WTC11 (cell line): ENCODE results near the gene ARHGEF1. TPM values are rescaled to one million over a fixed set of nuclear protein-coding genes. Genes with fewer than 3 reads are reported as not detected.

ENCODE experiments used
- ATAC-seq: fragments of 200-7000 bp; cut with Tn5 transposase; 2 replicates; pipeline ENCODE4 v1.10.0; 2021; ENCODE audit warnings: mild to moderate bottlenecking, moderate library complexity
- CTCF ChIA-PET: fragments of 300-600 bp; sonication (Branson Sonifier 250); formaldehyde crosslinking; loops from one replicate; lab custom pipeline; 2021; ENCODE audit warnings: antibody characterized with exemption; lab: Charles Lee
- POLR2A ChIA-PET: fragments of 350-600 bp; sonication (Branson Sonifier 250); formaldehyde crosslinking; loops from one replicate; lab custom pipeline; 2021; ENCODE audit warnings: antibody characterized with exemption; lab: Charles Lee
- DNase-seq: peaks from one replicate; pipeline ENCODE4 v3.0.0; 2021; ENCODE audit warnings: low spot score
- H3K27ac Mint-ChIP-seq: 2 replicates; pipeline ENCODE4 v1.8.0; 2021; ENCODE audit warnings: mixed read lengths
- H3K27me3 Mint-ChIP-seq: 2 replicates; pipeline ENCODE4 v1.8.0; 2021; ENCODE audit warnings: low read depth, mild to moderate bottlenecking, moderate library complexity, mixed read lengths
- H3K36me3 Mint-ChIP-seq: 2 replicates; pipeline ENCODE4 v1.8.0; 2021; ENCODE audit warnings: mixed read lengths
- H3K4me1 Mint-ChIP-seq: 2 replicates; pipeline ENCODE4 v1.8.0; 2022; ENCODE audit warnings: mixed read lengths
- H3K4me3 Mint-ChIP-seq: 2 replicates; pipeline ENCODE4 v1.8.0; 2021; ENCODE audit warnings: mild to moderate bottlenecking, moderate library complexity, mixed read lengths
- H3K9me3 Mint-ChIP-seq: 2 replicates; pipeline ENCODE4 v1.8.0; 2021; ENCODE audit warnings: mixed read lengths
- CREM ChIP-seq: sonication (generic); formaldehyde crosslinking; IDR thresholded peaks from 2 replicates; pipeline ENCODE4 v1.8.1; 2022; ENCODE audit warnings: mild to moderate bottlenecking, missing genetic modification reagents, moderate library complexity
- CTCF ChIP-seq: fragments of 200-600 bp; IDR thresholded peaks from 2 replicates; pipeline ENCODE4 v1.8.0; 2022; ENCODE audit warnings: antibody characterized with exemption
- E2F4 ChIP-seq: sonication (generic); formaldehyde crosslinking; IDR thresholded peaks from 2 replicates; pipeline ENCODE4 v1.8.1; 2022; ENCODE audit warnings: low read depth, mild to moderate bottlenecking, moderate library complexity, missing genetic modification reagents, borderline replicate concordance
- ERG ChIP-seq: fragments of 250-450 bp; sonication (Bioruptor Pico); IDR thresholded peaks from 2 replicates; pipeline ENCODE4 v1.8.0; 2021; ENCODE audit warnings: mild to moderate bottlenecking
- MYBL2 ChIP-seq: sonication (generic); formaldehyde crosslinking; IDR thresholded peaks from 2 replicates; pipeline ENCODE4 v1.8.1; 2023; ENCODE audit warnings: mild to moderate bottlenecking, moderate library complexity, missing genetic modification reagents
- NFE2L1 ChIP-seq: sonication (generic); formaldehyde crosslinking; IDR thresholded peaks from 2 replicates; pipeline ENCODE4 v1.8.1; 2023; ENCODE audit warnings: missing genetic modification reagents
- NFYB ChIP-seq: sonication (generic); formaldehyde crosslinking; conservative IDR thresholded peaks from 2 replicates; pipeline ENCODE4 v1.8.0; 2022; ENCODE audit warnings: low read depth, missing genetic modification reagents
- SP1 ChIP-seq: sonication (generic); formaldehyde crosslinking; conservative IDR thresholded peaks from 2 replicates; pipeline ENCODE4 v1.8.1; 2022; ENCODE audit warnings: missing genetic modification reagents
- TCF7 ChIP-seq: sonication (generic); formaldehyde crosslinking; IDR thresholded peaks from 2 replicates; pipeline ENCODE4 v1.8.0; 2022; ENCODE audit warnings: mild to moderate bottlenecking, low read depth, missing genetic modification reagents, moderate library complexity
- TEAD4 ChIP-seq: sonication (generic); formaldehyde crosslinking; IDR thresholded peaks from 2 replicates; pipeline ENCODE4 v1.8.0; 2022; ENCODE audit warnings: mild to moderate bottlenecking, missing genetic modification reagents
- USF2 ChIP-seq: sonication (generic); formaldehyde crosslinking; IDR thresholded peaks from 2 replicates; pipeline ENCODE4 v1.8.1; 2023; ENCODE audit warnings: mild to moderate bottlenecking, missing genetic modification reagents, moderate library complexity
- total RNA-seq: library from RNA; stranded (reverse); gene quantifications from 3 replicates; pipeline ENCODE4 v1.2.3, GENCODE V29; 2021
- TF ChIP-seq, protein P1 (sequence below): sonication (generic); formaldehyde crosslinking; IDR thresholded peaks from 2 replicates; pipeline ENCODE4 v1.8.0; 2023; ENCODE audit warnings: missing genetic modification reagents, mild to moderate bottlenecking, borderline replicate concordance
- TF ChIP-seq, protein P2 (sequence below): fragments of 250-450 bp; sonication (Bioruptor Pico); IDR thresholded peaks from 2 replicates; pipeline ENCODE4 v1.9.0; 2021; ENCODE audit warnings: mild to moderate bottlenecking
- TF ChIP-seq, protein P3 (sequence below): sonication (generic); formaldehyde crosslinking; IDR thresholded peaks from 2 replicates; pipeline ENCODE4 v1.8.0; 2023; ENCODE audit warnings: missing genetic modification reagents
- TF ChIP-seq, protein P4 (sequence below): sonication (generic); formaldehyde crosslinking; IDR thresholded peaks from 2 replicates; pipeline ENCODE4 v1.8.1; 2022; ENCODE audit warnings: low read depth, missing genetic modification reagents, borderline replicate concordance
- TF ChIP-seq, protein P5 (sequence below): sonication (generic); formaldehyde crosslinking; IDR thresholded peaks from 2 replicates; pipeline ENCODE4 v1.8.0; 2022; ENCODE audit warnings: mild to moderate bottlenecking, missing genetic modification reagents

ARHGEF1 gene
- total RNA-seq, 1 experiment from 2014 or later = 102 TPM

GRCh38 chr19:41859618-41860418 is 23.2 kb upstream of the ARHGEF1 start, which contains the start of gene RPS19 (continued):
- TF ChIP-seq, protein P1, sequence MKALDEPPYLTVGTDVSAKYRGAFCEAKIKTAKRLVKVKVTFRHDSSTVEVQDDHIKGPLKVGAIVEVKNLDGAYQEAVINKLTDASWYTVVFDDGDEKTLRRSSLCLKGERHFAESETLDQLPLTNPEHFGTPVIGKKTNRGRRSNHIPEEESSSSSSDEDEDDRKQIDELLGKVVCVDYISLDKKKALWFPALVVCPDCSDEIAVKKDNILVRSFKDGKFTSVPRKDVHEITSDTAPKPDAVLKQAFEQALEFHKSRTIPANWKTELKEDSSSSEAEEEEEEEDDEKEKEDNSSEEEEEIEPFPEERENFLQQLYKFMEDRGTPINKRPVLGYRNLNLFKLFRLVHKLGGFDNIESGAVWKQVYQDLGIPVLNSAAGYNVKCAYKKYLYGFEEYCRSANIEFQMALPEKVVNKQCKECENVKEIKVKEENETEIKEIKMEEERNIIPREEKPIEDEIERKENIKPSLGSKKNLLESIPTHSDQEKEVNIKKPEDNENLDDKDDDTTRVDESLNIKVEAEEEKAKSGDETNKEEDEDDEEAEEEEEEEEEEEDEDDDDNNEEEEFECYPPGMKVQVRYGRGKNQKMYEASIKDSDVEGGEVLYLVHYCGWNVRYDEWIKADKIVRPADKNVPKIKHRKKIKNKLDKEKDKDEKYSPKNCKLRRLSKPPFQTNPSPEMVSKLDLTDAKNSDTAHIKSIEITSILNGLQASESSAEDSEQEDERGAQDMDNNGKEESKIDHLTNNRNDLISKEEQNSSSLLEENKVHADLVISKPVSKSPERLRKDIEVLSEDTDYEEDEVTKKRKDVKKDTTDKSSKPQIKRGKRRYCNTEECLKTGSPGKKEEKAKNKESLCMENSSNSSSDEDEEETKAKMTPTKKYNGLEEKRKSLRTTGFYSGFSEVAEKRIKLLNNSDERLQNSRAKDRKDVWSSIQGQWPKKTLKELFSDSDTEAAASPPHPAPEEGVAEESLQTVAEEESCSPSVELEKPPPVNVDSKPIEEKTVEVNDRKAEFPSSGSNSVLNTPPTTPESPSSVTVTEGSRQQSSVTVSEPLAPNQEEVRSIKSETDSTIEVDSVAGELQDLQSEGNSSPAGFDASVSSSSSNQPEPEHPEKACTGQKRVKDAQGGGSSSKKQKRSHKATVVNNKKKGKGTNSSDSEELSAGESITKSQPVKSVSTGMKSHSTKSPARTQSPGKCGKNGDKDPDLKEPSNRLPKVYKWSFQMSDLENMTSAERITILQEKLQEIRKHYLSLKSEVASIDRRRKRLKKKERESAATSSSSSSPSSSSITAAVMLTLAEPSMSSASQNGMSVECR (CRISPR knock-in tag) = no peak; the same call in 1 of the 2 replicates
- TF ChIP-seq USF2 (CRISPR knock-in tag) = peak; percentile 10; the same call in 1 of the 2 replicates
- TF ChIP-seq, protein P2, sequence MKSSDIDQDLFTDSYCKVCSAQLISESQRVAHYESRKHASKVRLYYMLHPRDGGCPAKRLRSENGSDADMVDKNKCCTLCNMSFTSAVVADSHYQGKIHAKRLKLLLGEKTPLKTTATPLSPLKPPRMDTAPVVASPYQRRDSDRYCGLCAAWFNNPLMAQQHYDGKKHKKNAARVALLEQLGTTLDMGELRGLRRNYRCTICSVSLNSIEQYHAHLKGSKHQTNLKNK (CRISPR knock-in tag) = peak; percentile 59; the same call in 1 of the 2 replicates
- no peak for TF ChIP-seq E2F4 (CRISPR knock-in tag)
- TF ChIP-seq, protein P3, sequence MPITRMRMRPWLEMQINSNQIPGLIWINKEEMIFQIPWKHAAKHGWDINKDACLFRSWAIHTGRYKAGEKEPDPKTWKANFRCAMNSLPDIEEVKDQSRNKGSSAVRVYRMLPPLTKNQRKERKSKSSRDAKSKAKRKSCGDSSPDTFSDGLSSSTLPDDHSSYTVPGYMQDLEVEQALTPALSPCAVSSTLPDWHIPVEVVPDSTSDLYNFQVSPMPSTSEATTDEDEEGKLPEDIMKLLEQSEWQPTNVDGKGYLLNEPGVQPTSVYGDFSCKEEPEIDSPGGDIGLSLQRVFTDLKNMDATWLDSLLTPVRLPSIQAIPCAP (CRISPR knock-in tag) = peak; percentile 75; the same call in 1 of the 2 replicates
- 0 out of 2 replicates have a peak, but pooled peaks have one; percentile 23 for TF ChIP-seq CTCF
- peak; percentile 100 for TF ChIP-seq SP1 (CRISPR knock-in tag)
- peak; percentile 46; the same call in 1 of the 2 replicates for TF ChIP-seq CREM

GRCh38 chr19:41860419-41861115 is 22.4 kb upstream of the ARHGEF1 start:
- Mint-ChIP-seq H3K36me3 (peaks cover 51% of the 10 kb centered on the region), H3K27me3 (peaks cover 8% of the 10 kb centered on the region), H3K4me3 (peak overlapping the region; percentile 94), H3K4me1 (peaks cover 46% of the 10 kb centered on the region), H3K9me3 (no peaks in the 10 kb centered on the region), H3K27ac (peak overlapping the region; percentile 92)
- ChIA-PET CTCF (interaction anchor here (0.7 to 2.1 kb wide), 9 partner anchors 9 to 174 kb away, joined by 3 to 14 read pairs (median 5); no protein-coding TSS in a partner anchor), POLR2A (interaction anchor here (0.5 to 2.7 kb wide), 8 partner anchors 8 to 135 kb away, joined by 3 to 30 read pairs (median 5); no protein-coding TSS in a partner anchor)
- ATAC-seq (no peak), DNase-seq (no peak)
- TF ChIP-seq, protein P4, sequence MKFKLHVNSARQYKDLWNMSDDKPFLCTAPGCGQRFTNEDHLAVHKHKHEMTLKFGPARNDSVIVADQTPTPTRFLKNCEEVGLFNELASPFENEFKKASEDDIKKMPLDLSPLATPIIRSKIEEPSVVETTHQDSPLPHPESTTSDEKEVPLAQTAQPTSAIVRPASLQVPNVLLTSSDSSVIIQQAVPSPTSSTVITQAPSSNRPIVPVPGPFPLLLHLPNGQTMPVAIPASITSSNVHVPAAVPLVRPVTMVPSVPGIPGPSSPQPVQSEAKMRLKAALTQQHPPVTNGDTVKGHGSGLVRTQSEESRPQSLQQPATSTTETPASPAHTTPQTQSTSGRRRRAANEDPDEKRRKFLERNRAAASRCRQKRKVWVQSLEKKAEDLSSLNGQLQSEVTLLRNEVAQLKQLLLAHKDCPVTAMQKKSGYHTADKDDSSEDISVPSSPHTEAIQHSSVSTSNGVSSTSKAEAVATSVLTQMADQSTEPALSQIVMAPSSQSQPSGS (CRISPR knock-in tag) = no peak
- TF ChIP-seq TCF7 (0 out of 2 replicates have a peak, but pooled peaks have one; percentile 64), SP1 (CRISPR knock-in tag) (no peak), NFYB (CRISPR knock-in tag) (0 out of 2 replicates have a peak, but pooled peaks have one; percentile 25), NFE2L1 (CRISPR knock-in tag) (0 out of 2 replicates have a peak, but pooled peaks have one; percentile 1), ERG (CRISPR knock-in tag) (peak; percentile 22; the same call in 1 of the 2 replicates), TEAD4 (CRISPR knock-in tag) (0 out of 2 replicates have a peak, but pooled peaks have one; percentile 13), MYBL2 (peak; percentile 38; the same call in 1 of the 2 replicates), USF2 (CRISPR knock-in tag) (0 out of 2 replicates have a peak, but pooled peaks have one; percentile 2)
- TF ChIP-seq, protein P5, sequence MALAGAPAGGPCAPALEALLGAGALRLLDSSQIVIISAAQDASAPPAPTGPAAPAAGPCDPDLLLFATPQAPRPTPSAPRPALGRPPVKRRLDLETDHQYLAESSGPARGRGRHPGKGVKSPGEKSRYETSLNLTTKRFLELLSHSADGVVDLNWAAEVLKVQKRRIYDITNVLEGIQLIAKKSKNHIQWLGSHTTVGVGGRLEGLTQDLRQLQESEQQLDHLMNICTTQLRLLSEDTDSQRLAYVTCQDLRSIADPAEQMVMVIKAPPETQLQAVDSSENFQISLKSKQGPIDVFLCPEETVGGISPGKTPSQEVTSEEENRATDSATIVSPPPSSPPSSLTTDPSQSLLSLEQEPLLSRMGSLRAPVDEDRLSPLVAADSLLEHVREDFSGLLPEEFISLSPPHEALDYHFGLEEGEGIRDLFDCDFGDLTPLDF (CRISPR knock-in tag) = no peak
